Mesendoderm (in vitro differentiated cells): ENCODE measurements around the gene TMEM222.
"Not testable (repeated sequence)": the region's sequence is repeated elsewhere in the genome, so short reads cannot be mapped to it uniquely, and the experiment has no call there.

Experiments
- DNase-seq: peaks from one replicate; pipeline ENCODE4 v3.0.0; 2013
- H2AK5ac ChIP-seq: 2 replicates; pipeline ENCODE4 v1.6.1; 2013; ENCODE audit warnings: low read length, inconsistent platforms
- H2BK120ac ChIP-seq: 2 replicates; pipeline ENCODE4 v1.6.1; 2013; ENCODE audit warnings: low read depth, mild to moderate bottlenecking, low read length, moderate library complexity, mixed read lengths
- H2BK15ac ChIP-seq: replicated peaks from 2 replicates; pipeline ENCODE4 v1.6.1; 2013; ENCODE audit warnings: low read depth, mild to moderate bottlenecking, moderate library complexity
- H2BK5ac ChIP-seq: 2 replicates; pipeline ENCODE4 v1.6.1; 2013; ENCODE audit warnings: low read length, inconsistent platforms
- H3K18ac ChIP-seq: 2 replicates; pipeline ENCODE4 v1.6.1; 2013; ENCODE audit warnings: mild to moderate bottlenecking, low read length, mixed read lengths
- H3K23ac ChIP-seq: one replicate; pipeline ENCODE4 v1.6.1; 2013; ENCODE audit warnings: low read length
- H3K27ac ChIP-seq: 2 replicates; pipeline ENCODE4 v1.5.1; 2013; ENCODE audit warnings: low read depth, mild to moderate bottlenecking, inconsistent platforms, low read length, moderate library complexity
- H3K27me3 ChIP-seq: 2 replicates; pipeline ENCODE4 v1.6.1; 2013; ENCODE audit warnings: low read length, control low read depth, mild to moderate bottlenecking, inconsistent platforms; ENCODE audit not compliant: insufficient read depth, poor library complexity
- H3K36me3 ChIP-seq: 2 replicates; pipeline ENCODE4 v1.6.1; 2013; ENCODE audit warnings: low read length, inconsistent platforms; ENCODE audit not compliant: control insufficient read depth, insufficient read depth
- H3K4ac ChIP-seq: one replicate; pipeline ENCODE4 v1.6.1; 2013; ENCODE audit warnings: low read depth, mild to moderate bottlenecking, low read length, moderate library complexity
- H3K4me1 ChIP-seq: 2 replicates; pipeline ENCODE4 v1.6.1; 2013; ENCODE audit warnings: low read depth, low read length, inconsistent platforms; ENCODE audit not compliant: control insufficient read depth
- H3K4me2 ChIP-seq: 2 replicates; pipeline ENCODE4 v1.6.1; 2013; ENCODE audit warnings: low read length
- H3K4me3 ChIP-seq: 2 replicates; pipeline ENCODE4 v1.5.1; 2013; ENCODE audit warnings: mild to moderate bottlenecking, low read length
- H3K56ac ChIP-seq: one replicate; pipeline ENCODE4 v1.6.1; 2013; ENCODE audit warnings: low read length
- H3K79me1 ChIP-seq: 2 replicates; pipeline ENCODE4 v1.6.1; 2013; ENCODE audit warnings: low read length, inconsistent platforms
- H3K79me2 ChIP-seq: 2 replicates; pipeline ENCODE4 v1.6.1; 2013; ENCODE audit warnings: mild to moderate bottlenecking, low read length; ENCODE audit not compliant: control insufficient read depth, insufficient read depth
- H3K9ac ChIP-seq: 2 replicates; pipeline ENCODE4 v1.6.1; 2013; ENCODE audit warnings: low read length, inconsistent platforms
- H4K5ac ChIP-seq: one replicate; pipeline ENCODE4 v1.6.1; 2013; ENCODE audit warnings: low read length
- H4K8ac ChIP-seq: one replicate; pipeline ENCODE4 v1.6.1; 2013; ENCODE audit warnings: low read depth, mild to moderate bottlenecking, control low read depth, low read length, moderate library complexity
- WGBS: extraction: QIAGEN DNeasy Blood & Tissue Kit; methylation state at CpG from one replicate; pipeline ENCODE4 v1.1.7; 2013; ENCODE audit warnings: low lambda C conversion rate, missing lambda C conversion rate; ENCODE audit not compliant: insufficient coverage; ENCODE audit errors: extremely low coverage; 5-methylcytosine and 5-hydroxymethylcytosine counted together

The TMEM222 gene

GRCh38 chr1:27285821-27286220, 36.1 kb upstream of the TMEM222 start:
- H3K18ac ChIP-seq, H3K27me3 ChIP-seq, H3K27ac ChIP-seq, H3K36me3 ChIP-seq, H2BK15ac ChIP-seq, H3K4me2 ChIP-seq, H4K8ac ChIP-seq, H3K79me1 ChIP-seq, H3K23ac ChIP-seq, H4K5ac ChIP-seq, H3K4me3 ChIP-seq, H2BK5ac ChIP-seq, H3K9ac ChIP-seq, H3K79me2 ChIP-seq, H3K56ac ChIP-seq, H2BK120ac ChIP-seq, H2AK5ac ChIP-seq, DNase-seq, H3K4me1 ChIP-seq, H3K4ac ChIP-seq: not testable (repeated sequence)
- WGBS = no CpG with 5 or more reads among the region's 7 CpGs

DNA sequence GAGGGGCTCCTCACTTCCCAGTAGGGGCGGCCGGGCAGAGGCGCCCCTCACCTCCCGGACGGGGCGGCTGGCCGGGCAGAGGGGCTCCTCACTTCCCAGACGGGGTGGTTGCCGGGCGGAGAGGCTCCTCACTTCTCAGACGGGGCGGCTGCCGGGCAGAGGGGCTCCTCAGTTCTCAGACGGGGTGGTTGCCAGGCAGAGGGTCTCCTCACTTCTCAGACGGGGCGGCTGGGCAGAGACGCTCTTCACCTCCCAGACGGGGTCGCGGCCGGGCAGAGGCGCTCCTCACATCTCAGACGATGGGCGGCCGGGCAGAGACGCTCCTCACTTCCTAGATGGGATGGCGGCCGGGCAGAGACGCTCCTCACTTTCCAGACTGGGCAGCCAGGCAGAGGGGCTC, 32.8 kb upstream of the TMEM222 start:
- H2BK5ac ChIP-seq, H3K4me3 ChIP-seq, H3K4me2 ChIP-seq, H2BK120ac ChIP-seq, H3K9ac ChIP-seq, H3K79me2 ChIP-seq, DNase-seq, H2BK15ac ChIP-seq, H3K4me1 ChIP-seq, H3K79me1 ChIP-seq, H3K56ac ChIP-seq, H3K27ac ChIP-seq, H3K4ac ChIP-seq, H3K18ac ChIP-seq, H3K23ac ChIP-seq, H3K27me3 ChIP-seq, H4K8ac ChIP-seq, H3K36me3 ChIP-seq, H2AK5ac ChIP-seq, H4K5ac ChIP-seq: not testable (repeated sequence)
- WGBS = no CpG with 5 or more reads among the region's 29 CpGs

- no peaks in the 10 kb centered on the region for H3K36me3 ChIP-seq
- H3K4me3 ChIP-seq = no peak overlapping the region
- no peaks in the 10 kb centered on the region for H3K79me2 ChIP-seq
- H3K9ac ChIP-seq = no peak overlapping the region
- no peaks in the 10 kb centered on the region for H3K79me1 ChIP-seq
- no peak overlapping the region for H3K4ac ChIP-seq
- no peak overlapping the region for H3K4me2 ChIP-seq
- no peak overlapping the region for H4K5ac ChIP-seq
- no peak overlapping the region for H3K56ac ChIP-seq
- H3K23ac ChIP-seq = no peak overlapping the region
- no peak overlapping the region for H4K8ac ChIP-seq
- H2AK5ac ChIP-seq = no peak overlapping the region
- no peak overlapping the region for H2BK5ac ChIP-seq
- no peak overlapping the region for H2BK120ac ChIP-seq
- DNase-seq = no peak
- no peak overlapping the region for H3K18ac ChIP-seq
- H3K27me3 ChIP-seq = no peaks in the 10 kb centered on the region
- H3K27ac ChIP-seq = no peak overlapping the region
- no CpG with 5 or more reads among the region's 3 CpGs for WGBS
- no peaks in the 10 kb centered on the region for H3K4me1 ChIP-seq
- no peak overlapping the region for H2BK15ac ChIP-seq
Measured at GRCh38 chr1:27290581-27290980, 31.4 kb upstream of the TMEM222 start.

- H2BK15ac ChIP-seq = no peak overlapping the region
- no peaks in the 10 kb centered on the region for H3K27me3 ChIP-seq
- H4K5ac ChIP-seq = no peak overlapping the region
- H3K79me2 ChIP-seq = no peaks in the 10 kb centered on the region
- no peak overlapping the region for H3K4ac ChIP-seq
- H3K18ac ChIP-seq = no peak overlapping the region
- H3K4me1 ChIP-seq = no peaks in the 10 kb centered on the region
- H3K4me2 ChIP-seq = no peak overlapping the region
- no CpG with 5 or more reads among the region's 5 CpGs for WGBS
- no peaks in the 10 kb centered on the region for H3K79me1 ChIP-seq
- no peak overlapping the region for H2BK120ac ChIP-seq
- H2BK5ac ChIP-seq = no peak overlapping the region
- H3K36me3 ChIP-seq = no peaks in the 10 kb centered on the region
- no peak overlapping the region for H3K4me3 ChIP-seq
- no peak overlapping the region for H3K9ac ChIP-seq
- H3K27ac ChIP-seq = no peak overlapping the region
- H4K8ac ChIP-seq = no peak overlapping the region
- H2AK5ac ChIP-seq = no peak overlapping the region
- no peak overlapping the region for H3K23ac ChIP-seq
- no peak for DNase-seq
- no peak overlapping the region for H3K56ac ChIP-seq
Measured at GRCh38 chr1:27292106-27292505, 29.9 kb upstream of the TMEM222 start.

- no peak overlapping the region for H3K4me3 ChIP-seq
- H3K18ac ChIP-seq = no peak overlapping the region
- H2BK120ac ChIP-seq = no peak overlapping the region
- no peak overlapping the region for H3K23ac ChIP-seq
- H3K27ac ChIP-seq = no peak overlapping the region
- H3K56ac ChIP-seq = no peak overlapping the region
- no peaks in the 10 kb centered on the region for H3K79me2 ChIP-seq
- H3K4me1 ChIP-seq = peaks cover 3% of the 10 kb centered on the region
- H2AK5ac ChIP-seq = no peak overlapping the region
- WGBS = no CpG with 5 or more reads among the region's 8 CpGs
- H2BK15ac ChIP-seq = no peak overlapping the region
- no peaks in the 10 kb centered on the region for H3K79me1 ChIP-seq
- no peaks in the 10 kb centered on the region for H3K36me3 ChIP-seq
- H2BK5ac ChIP-seq = no peak overlapping the region
- H3K9ac ChIP-seq = no peak overlapping the region
- H3K4ac ChIP-seq = no peak overlapping the region
- no peak overlapping the region for H4K5ac ChIP-seq
- DNase-seq = no peak
- no peak overlapping the region for H3K4me2 ChIP-seq
- no peak overlapping the region for H4K8ac ChIP-seq
- no peaks in the 10 kb centered on the region for H3K27me3 ChIP-seq
Measured at GRCh38 chr1:27293915-27294314, 28.0 kb upstream of the TMEM222 start.

GRCh38 chr1:27296773-27297291, 25.1 kb upstream of the TMEM222 start:
- Histone ChIP-seq H2BK120ac (no peak overlapping the region), H3K4me1 (peaks cover 13% of the 10 kb centered on the region), H2BK5ac (no peak overlapping the region), H3K4me2 (no peak overlapping the region), H3K27me3 (no peaks in the 10 kb centered on the region), H4K8ac (no peak overlapping the region), H4K5ac (no peak overlapping the region), H2AK5ac (no peak overlapping the region), H3K79me1 (no peaks in the 10 kb centered on the region), H3K18ac (no peak overlapping the region), H3K9ac (no peak overlapping the region), H2BK15ac (no peak overlapping the region), H3K23ac (no peak overlapping the region), H3K79me2 (no peaks in the 10 kb centered on the region), H3K56ac (no peak overlapping the region), H3K4me3 (no peak overlapping the region), H3K36me3 (no peaks in the 10 kb centered on the region), H3K27ac (no peak overlapping the region), H3K4ac (no peak overlapping the region)
- DNase-seq = peak; percentile 72
- no CpG with 5 or more reads among the region's 10 CpGs for WGBS
